KMS-11 (cell line): ENCODE results near the gene CACNA1A.
A peak's percentile ranks its signal among the peaks of the same experiment; 100 is the strongest.
"Not testable (repeated sequence)": the region's sequence is repeated elsewhere in the genome, so short reads cannot be mapped to it uniquely, and the experiment has no call there.

Source experiments
- H2AFZ ChIP-seq: fragments of 200-600 bp; sonication (generic); 2 replicates; pipeline ENCODE4 v1.6.1; 2016; ENCODE audit warnings: antibody characterized with exemption, mixed run types, low read depth
- H3K27ac ChIP-seq: fragments of 200-600 bp; sonication (generic); 2 replicates; pipeline ENCODE4 v1.6.1; 2016; ENCODE audit warnings: mild to moderate bottlenecking, mixed run types
- H3K27me3 ChIP-seq: fragments of 200-600 bp; sonication (generic); 2 replicates; pipeline ENCODE4 v1.6.1; 2017; ENCODE audit warnings: mild to moderate bottlenecking, low read depth, mixed run types, moderate library complexity; ENCODE audit not compliant: insufficient read depth
- H3K36me3 ChIP-seq: fragments of 200-600 bp; sonication (generic); 2 replicates; pipeline ENCODE4 v1.6.1; 2017; ENCODE audit warnings: mild to moderate bottlenecking, mixed run types; ENCODE audit not compliant: insufficient read depth
- H3K4me1 ChIP-seq: fragments of 200-600 bp; sonication (generic); 2 replicates; pipeline ENCODE4 v1.6.1; 2016; ENCODE audit warnings: mild to moderate bottlenecking, low read depth, mixed run types; ENCODE audit not compliant: poor library complexity, severe bottlenecking
- H3K4me2 ChIP-seq: fragments of 200-600 bp; sonication (generic); 2 replicates; pipeline ENCODE4 v1.7.0; 2016; ENCODE audit warnings: mild to moderate bottlenecking, mixed run types
- H3K4me3 ChIP-seq: fragments of 200-600 bp; sonication (generic); IDR thresholded peaks from 2 replicates; pipeline ENCODE4 v1.6.1; 2017; ENCODE audit warnings: low read depth, low read length, mixed read lengths; ENCODE audit not compliant: insufficient read depth
- H3K79me2 ChIP-seq: fragments of 200-600 bp; sonication (generic); 2 replicates; pipeline ENCODE4 v1.6.1; 2016; ENCODE audit warnings: low read depth, mixed run types; ENCODE audit not compliant: insufficient read depth
- H3K9ac ChIP-seq: fragments of 200-600 bp; sonication (generic); 2 replicates; pipeline ENCODE4 v1.6.1; 2016; ENCODE audit warnings: mild to moderate bottlenecking, mixed run types
- H4K20me1 ChIP-seq: fragments of 200-600 bp; sonication (generic); 2 replicates; pipeline ENCODE4 v1.6.1; 2016; ENCODE audit warnings: mild to moderate bottlenecking, mixed run types; ENCODE audit not compliant: insufficient read depth
- TF ChIP-seq, protein P1 (sequence below): fragments of 200-600 bp; sonication (generic); conservative IDR thresholded peaks from 2 replicates; pipeline ENCODE4 v1.6.1; 2017; ENCODE audit warnings: low read depth, mild to moderate bottlenecking, antibody characterized with exemption, low read length, moderate library complexity, mixed read lengths

The CACNA1A gene

GRCh38 chr19:13366529-13367143 lies 139.6 kb downstream of the CACNA1A start:
- no peaks in the 10 kb centered on the region for H3K4me1 ChIP-seq
- H3K4me3 ChIP-seq: no peak overlapping the region
- TF ChIP-seq, protein P1, sequence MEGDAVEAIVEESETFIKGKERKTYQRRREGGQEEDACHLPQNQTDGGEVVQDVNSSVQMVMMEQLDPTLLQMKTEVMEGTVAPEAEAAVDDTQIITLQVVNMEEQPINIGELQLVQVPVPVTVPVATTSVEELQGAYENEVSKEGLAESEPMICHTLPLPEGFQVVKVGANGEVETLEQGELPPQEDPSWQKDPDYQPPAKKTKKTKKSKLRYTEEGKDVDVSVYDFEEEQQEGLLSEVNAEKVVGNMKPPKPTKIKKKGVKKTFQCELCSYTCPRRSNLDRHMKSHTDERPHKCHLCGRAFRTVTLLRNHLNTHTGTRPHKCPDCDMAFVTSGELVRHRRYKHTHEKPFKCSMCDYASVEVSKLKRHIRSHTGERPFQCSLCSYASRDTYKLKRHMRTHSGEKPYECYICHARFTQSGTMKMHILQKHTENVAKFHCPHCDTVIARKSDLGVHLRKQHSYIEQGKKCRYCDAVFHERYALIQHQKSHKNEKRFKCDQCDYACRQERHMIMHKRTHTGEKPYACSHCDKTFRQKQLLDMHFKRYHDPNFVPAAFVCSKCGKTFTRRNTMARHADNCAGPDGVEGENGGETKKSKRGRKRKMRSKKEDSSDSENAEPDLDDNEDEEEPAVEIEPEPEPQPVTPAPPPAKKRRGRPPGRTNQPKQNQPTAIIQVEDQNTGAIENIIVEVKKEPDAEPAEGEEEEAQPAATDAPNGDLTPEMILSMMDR: peak; percentile 55
- no peaks in the 10 kb centered on the region for H3K36me3 ChIP-seq
- no peaks in the 10 kb centered on the region for H4K20me1 ChIP-seq
- no peaks in the 10 kb centered on the region for H3K79me2 ChIP-seq
- no peak overlapping the region for H3K9ac ChIP-seq
- peaks cover 4% of the 10 kb centered on the region for H3K27me3 ChIP-seq
- H3K4me2 ChIP-seq: no peak overlapping the region
- H3K27ac ChIP-seq: no peak overlapping the region
- no peak overlapping the region for H2AFZ ChIP-seq

DNA sequence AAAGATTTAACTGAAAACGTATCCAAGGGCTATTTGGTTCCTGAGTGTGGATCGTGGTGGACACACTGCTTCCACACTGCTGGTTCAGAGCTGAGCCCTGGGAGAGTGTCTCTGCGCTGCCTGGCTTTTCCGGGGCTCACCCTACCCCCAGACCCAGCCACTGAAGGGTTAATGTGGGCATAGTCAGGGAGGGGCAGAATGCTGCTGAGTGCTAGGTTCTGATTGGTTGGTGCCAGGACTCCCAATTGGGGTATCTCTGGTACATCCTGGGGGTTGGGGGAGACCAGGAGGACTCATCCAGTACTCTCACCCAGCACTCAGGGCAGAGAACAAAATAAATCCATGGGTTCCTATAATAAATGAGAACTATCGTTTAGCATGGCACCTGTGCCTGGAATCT lies 142.3 kb downstream of the CACNA1A start:
- H4K20me1 ChIP-seq: no peaks in the 10 kb centered on the region
- TF ChIP-seq, protein P1: no peak
- peaks cover 17% of the 10 kb centered on the region for H3K27me3 ChIP-seq
- no peak overlapping the region for H3K4me3 ChIP-seq
- no peak overlapping the region for H3K27ac ChIP-seq
- H2AFZ ChIP-seq: no peak overlapping the region
- no peak overlapping the region for H3K4me2 ChIP-seq
- H3K9ac ChIP-seq: no peak overlapping the region
- no peaks in the 10 kb centered on the region for H3K79me2 ChIP-seq
- no peaks in the 10 kb centered on the region for H3K4me1 ChIP-seq
- H3K36me3 ChIP-seq: no peaks in the 10 kb centered on the region

DNA sequence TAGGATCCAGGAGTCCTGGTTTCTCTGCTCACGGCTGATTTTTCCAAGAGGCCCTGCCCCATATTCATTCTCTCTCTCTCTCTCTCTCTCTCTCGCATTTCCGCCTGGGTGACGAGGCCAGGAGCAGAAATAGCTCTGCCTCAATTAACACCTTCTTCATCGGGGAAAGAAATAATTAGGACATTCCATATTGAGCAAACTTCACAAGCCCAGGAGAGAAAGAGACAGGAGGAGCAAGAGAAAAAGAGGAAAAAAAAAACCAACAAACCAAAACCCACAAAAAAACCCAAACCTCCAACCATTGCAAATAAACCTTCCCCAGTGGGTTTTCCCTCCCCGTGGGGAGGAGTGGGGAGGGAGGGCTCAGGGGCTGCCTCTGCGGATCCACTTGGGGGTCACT lies 143.0 kb downstream of the CACNA1A start:
- Histone ChIP-seq H3K4me3 (no peak overlapping the region), H3K4me1 (no peaks in the 10 kb centered on the region), H3K27me3 (peaks cover 17% of the 10 kb centered on the region), H3K27ac (no peak overlapping the region), H2AFZ (no peak overlapping the region), H4K20me1 (no peaks in the 10 kb centered on the region), H3K79me2 (no peaks in the 10 kb centered on the region), H3K4me2 (no peak overlapping the region), H3K9ac (no peak overlapping the region), H3K36me3 (no peaks in the 10 kb centered on the region)
- TF ChIP-seq, protein P1: no peak

GRCh38 chr19:13362668-13363067 lies 143.6 kb downstream of the CACNA1A start:
- H3K4me3 ChIP-seq: no peak overlapping the region
- H2AFZ ChIP-seq: no peak overlapping the region
- no peaks in the 10 kb centered on the region for H3K79me2 ChIP-seq
- no peak overlapping the region for H3K9ac ChIP-seq
- no peaks in the 10 kb centered on the region for H3K36me3 ChIP-seq
- H3K27ac ChIP-seq: no peak overlapping the region
- no peaks in the 10 kb centered on the region for H4K20me1 ChIP-seq
- TF ChIP-seq, protein P1: no peak
- H3K4me1 ChIP-seq: no peaks in the 10 kb centered on the region
- peaks cover 17% of the 10 kb centered on the region for H3K27me3 ChIP-seq
- no peak overlapping the region for H3K4me2 ChIP-seq

DNA sequence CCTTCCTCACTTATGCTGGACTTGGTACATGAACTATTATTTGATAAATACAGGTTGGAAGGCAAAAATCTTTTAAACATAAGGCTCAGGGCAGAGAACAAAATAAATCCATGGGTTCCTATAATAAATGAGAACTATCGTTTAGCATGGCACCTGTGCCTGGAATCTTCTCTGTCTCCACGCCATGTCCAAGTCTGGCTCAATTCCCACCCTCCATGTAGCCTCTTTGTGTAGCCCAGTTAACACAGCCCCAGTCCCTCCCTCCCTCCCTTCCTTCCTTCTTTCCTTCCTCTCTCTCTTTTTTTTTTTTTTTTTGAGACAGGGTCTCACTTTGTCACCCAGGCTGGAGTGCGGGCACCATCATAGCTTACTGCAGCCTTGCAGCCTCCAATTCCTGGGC lies 144.6 kb downstream of the CACNA1A start:
- not testable (repeated sequence) for H3K4me3 ChIP-seq, H3K36me3 ChIP-seq, H3K79me2 ChIP-seq, H3K9ac ChIP-seq, H4K20me1 ChIP-seq, H3K4me2 ChIP-seq, H3K27ac ChIP-seq, H3K4me1 ChIP-seq, H2AFZ ChIP-seq
- H3K27me3 ChIP-seq: peaks cover 22% of the 10 kb centered on the region
